NCI-H2227 treated with DMSO at 0.1 percent for 48 hours (cell line): ENCODE data around the gene KLF7.
A peak's percentile ranks its signal among the peaks of the same experiment; 100 is the strongest.

Experiments used
- DNase-seq: peaks from one replicate; lab custom pipeline; 2025; lab: John Stamatoyannopoulos, UW

The KLF7 gene

DNA sequence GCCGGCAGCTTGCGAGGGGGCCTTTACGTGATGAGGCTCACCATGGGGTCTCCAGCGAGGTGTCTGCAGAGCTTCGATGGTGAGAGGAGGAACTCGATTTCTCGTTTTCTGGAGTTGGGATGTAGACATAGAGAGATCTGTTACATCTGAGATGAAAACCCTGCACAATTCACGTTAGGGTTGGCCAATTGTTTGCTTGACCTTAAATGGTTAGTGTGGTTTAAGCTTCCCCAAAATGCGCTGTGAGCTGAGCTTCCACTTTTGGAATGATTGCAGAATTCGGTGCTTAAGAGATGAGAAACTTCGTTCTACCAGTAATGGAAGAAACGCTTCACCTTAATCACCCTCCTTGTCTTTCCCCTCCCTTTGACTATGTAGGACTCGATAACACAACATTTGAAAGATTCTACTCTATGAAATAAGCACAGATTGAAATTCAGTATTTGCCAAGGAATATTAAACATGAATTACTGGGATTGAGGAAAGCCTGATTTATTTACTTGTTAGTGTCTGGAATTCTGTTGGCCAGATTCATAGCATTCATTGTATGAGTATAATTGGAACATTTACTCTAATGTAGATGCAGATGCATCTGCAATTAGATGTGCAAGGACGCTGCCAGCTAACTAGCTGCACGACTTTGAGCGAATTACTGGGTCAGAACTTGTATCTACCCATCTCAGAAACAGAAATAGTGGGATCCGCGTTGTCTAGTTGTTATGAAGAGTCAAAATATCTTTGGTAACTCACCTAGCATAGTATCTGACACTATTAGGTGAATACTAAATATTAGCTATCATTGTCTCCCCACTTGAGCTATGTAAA, 1.6 kb upstream of the KLF7 start:
- peak; percentile 93 for DNase-seq

DNA sequence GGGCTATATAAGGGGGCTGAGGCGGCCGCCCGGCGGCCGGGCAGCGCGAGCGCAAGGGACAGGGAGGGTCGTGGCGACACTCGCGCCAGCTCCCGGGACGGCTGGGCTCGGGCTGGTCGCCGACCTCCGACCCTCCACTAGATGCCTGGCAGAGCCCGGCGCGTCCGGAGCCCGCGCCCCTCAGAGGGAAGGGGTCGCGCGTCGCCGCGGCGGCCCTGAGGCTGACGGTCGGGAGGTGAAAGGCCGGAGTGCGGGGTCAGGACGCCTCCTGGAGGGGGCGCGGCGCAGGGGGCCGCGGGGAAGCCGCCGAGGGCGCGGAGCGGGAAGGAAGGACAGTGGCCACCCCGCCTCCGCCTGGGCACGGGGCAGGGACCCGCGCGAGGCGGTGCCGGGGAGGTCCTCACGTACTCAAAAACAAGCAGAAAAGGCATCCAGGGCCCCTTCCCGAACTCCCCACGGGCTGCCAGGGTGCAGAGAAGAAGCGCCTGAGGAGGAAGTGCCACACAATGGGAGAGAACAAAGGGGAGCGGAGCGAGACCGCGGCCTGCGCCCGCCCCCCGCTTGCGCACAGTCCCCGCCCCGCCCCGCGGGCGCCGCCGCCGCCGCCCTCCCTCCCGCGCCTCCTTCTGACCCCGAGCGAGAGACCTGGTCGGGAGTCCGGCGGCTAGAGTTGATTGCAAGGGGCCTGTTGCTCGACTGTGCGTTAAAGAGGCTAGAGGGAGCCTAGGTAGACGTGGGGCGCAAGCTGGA, 776 bp upstream of the KLF7 start:
- peak; percentile 93 for DNase-seq

DNA sequence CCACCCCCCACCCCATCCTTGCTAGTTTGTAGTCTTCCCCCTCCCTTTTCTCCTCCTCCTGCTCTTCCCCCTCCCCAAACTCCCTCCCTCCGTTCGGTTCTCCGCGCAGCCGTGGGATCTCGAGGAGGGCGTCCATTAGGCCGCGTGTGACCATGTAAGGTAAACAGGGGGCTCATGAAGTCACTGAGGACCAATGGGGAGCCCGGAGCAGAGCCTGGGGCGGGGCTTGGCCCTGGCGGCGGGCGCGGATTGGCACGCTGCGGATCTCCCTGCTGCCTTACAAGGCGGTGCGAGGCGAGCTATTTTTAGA, 246 bp upstream of the KLF7 start:
- peak; percentile 100 for DNase-seq

DNA sequence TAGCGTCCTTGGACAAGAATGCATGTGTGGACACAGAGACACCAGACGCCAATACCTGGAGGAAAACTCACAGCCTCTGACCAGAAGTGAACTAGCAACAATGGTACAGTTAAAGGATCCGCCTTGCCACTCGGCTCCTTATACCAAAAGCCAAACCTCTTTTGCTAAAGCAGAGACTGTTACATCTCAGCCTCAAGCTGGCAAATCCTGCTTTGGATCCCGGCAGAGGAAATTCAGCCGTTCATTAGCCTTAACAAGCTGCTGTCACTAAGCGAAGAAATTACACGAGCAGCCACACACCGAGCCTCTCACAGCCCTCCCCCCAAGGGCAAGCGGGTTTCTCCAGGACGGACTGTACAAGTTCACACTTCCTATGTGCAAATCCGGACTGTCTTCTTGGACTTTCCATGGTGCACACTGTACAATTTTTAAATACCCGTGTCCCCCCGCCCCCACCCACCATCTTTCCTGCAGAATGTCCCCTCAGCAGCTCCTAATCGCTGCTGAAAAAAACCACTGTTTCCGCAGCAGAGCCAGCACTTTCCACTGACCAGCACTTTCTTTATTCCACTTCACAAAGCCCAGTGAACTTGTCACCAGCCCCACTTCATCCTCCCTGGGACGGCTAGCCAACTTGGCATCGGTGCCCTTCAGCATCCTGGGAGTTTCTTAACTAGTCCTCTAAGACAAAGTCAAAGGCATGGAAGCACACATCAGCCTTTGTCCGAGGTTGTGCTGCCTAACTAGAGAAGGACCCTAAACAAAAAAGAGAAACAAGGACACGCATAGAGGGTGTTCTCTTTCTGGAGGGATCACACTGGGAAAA, 1.5 kb downstream of the KLF7 start:
- peak; percentile 37 for DNase-seq

DNA sequence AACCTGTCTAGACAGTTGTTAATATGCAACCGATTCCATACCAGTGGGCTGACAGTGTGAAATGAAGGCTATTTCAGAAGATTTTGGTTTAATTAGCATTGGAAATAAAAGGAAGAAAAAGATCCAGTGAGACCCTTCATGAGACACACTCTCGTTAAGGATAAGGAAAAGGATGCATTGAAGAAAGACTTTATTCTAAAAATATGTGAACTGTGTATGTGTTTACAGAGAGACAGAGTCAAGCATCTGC, 2.1 kb downstream of the KLF7 start:
- no peak for DNase-seq

DNA sequence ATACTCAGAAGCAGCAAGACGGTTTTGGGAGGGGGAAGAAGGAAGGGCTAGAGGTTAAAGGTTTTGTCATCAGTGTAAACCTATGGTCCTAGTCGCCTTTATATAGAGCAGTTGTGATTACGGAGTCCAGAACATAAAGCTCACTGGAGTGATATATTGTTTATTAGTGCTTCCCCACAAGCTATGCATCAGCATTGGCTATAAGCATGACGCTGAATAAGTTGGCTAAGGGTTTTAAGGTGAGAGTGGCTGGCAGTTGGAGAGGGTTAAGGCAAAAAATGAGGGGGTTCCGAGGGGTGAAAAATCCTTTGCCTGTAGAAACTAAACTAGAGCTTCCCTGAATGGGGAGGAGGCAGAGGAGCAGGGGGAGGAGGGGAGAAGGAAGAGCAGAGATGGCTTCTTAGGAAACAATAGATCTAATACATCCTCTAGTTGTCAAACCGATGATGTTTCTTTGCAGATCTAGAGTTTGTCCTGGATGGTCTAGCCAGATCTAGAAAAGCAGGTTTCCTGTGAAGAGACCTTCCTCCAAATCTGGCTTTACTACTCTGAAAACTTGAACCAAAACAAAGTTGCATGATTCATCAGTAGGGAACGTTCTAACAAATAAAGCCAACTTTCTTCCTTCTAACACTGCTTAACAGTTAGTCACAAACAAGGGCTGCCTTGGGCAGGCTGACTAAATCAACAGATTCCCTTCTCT, 2.5 kb downstream of the KLF7 start:
- peak; percentile 56 for DNase-seq

DNA sequence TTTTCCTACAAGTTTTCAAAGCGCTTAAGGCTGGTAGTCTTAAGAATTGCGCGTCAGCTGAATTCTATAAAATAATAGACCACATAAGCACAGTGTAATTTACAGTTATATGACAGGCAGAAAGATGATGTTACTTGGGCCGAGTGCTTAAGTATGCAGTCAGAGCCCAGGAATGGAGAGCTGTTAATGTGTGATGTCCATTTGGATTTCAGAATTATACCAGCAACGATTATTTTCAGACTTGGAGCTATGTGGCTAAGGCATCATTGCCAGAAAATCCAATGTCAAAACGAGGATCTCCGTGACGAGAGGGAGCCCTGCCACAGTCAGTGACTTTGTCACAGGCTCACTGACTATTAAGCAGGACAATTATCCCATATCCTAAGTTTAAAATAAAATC, 3.4 kb downstream of the KLF7 start:
- DNase-seq, result peak; percentile 40

DNA sequence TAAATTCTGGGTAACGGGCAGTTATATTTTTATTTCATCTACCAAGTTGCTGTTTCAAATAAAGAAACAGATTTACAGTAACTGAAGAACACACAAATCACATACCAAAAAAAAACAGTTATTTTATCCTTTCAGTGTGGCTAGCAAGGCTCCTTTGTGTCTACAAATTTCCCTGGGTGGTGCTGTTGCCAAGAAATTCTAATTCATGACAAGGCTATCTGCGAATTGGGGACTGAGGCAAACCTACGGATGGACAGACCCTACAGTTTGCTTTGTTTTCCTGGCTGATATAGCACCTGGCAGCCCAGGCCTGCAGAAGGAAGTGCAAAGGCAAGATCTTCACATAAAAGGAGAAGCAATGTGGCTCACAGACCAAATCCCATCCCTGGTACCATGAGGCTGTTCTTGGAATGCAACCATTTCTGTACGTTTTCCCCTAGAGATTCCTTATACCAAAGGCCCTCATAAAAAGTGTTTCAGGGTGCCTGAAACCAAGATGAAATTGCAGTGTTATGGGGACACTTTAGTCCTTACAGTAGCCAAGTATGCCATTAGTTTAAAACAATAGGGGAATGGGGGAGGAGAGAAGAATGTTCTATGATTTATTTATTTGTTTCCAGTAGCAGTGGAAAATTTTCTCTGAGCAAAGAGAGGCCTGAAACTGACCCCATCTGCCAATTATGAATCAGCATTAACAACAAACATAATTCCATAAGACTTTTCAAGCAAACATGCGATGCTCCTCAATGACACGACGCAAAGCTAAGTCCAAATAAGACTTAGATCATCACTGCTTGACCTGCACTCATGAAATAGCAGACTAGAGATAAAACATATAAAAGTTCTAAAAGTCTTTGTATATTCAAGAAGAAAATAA, 4.3 kb downstream of the KLF7 start:
- DNase-seq, result peak; percentile 88

DNA sequence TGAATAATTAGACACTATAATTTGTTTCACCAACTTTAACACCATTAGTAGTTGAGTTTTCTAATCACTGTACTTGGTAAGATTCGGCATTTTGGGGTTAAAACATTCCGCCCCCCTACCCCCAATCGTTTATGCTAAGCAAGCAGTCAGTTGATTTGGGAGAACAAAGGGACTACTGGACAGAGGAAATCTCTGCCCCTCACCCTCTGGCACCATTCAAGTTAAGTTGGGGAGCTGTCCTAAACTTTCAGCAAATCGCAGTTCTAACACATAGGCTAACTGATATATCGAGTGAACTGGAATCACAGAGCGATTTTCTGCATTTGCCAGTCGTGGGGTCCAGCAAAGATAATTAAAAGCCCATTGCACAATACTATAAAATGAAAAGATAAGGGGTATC, 5.6 kb downstream of the KLF7 start:
- DNase-seq, result no peak

DNA sequence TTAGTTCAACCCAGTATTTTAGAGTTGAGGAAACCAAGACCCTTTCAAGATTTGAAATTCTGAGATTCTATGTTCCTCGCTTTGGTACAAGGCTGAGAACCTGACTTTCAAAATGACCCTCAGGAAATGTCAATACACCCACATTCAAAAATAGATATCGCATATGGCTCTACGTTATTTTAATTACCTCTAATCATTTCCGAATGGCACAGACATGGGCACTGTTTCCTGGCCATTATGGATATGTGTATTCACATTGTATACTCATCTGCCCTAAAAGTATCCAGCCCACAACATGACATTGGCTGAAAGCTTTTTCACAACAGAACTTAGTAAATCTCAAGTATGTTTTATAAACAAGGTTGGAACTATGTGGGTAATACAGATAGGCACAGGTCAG, 6.7 kb downstream of the KLF7 start:
- no peak for DNase-seq

DNA sequence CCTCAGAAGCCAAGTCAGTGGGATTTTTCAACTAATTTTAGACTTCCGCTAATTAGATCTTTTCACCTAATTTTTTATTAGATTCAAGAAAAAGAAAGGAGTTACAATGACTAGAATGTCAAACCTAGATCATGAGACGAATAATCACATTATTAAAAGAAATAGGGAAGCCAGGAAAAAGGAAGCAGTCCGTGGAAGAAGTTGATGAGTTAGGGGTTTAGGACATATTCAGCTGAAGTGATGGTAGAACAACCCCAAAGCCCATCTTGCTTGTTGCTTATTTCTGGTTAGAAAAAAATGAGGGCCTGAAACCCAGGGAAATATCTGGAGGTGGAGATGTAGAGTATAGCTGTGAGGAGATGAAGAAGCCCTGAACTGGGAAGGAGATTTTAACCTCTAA, 8.0 kb downstream of the KLF7 start:
- DNase-seq, result no peak

DNA sequence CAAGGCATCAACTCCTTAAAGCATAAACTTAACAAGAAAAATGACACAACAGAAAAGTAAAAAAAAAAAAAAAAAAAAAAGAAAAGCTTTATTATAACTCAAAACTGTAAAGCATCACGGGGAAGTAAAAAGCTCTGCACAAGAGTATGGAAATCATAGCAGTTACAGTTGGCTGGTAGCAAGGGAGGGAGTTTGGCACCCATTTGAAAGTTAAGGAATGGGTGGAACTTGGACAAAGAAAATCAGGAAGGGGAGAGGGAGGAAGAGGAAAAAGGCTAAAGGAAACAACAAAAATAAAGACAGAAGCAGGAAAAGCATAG, 8.6 kb downstream of the KLF7 start:
- DNase-seq, result no peak

DNA sequence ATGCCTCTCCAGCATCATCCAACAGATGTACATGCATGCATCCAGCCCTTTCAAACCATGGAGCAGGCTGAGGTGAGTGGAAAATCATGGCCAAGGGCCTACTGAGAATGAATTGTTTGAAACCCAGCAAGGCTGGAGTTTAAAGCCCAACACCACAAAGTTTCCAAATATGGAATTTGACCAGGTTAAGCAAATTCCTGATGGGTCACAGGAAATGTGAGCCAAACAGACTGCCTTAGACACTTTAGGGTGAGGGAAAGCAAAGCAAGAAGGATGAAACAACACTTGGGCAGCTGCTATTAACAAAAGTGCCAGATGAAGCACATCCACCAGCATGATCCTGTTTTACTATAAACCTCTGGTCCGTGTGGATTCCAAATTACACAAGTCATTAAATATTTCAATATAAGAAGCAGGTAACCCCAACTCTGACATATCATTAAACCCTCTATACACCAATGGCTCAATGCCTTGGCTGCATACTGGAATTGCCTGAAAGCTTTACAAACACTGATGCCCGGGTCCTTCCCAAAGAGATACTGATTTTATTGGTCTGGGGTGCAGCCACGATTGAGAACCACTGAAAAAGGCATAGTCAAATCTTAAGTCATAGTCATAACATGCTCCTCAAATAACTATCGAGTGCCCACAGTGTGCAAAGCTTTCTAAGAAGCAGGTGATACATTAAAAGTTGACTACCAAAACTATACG, 9.1 kb downstream of the KLF7 start:
- DNase-seq, result no peak

DNA sequence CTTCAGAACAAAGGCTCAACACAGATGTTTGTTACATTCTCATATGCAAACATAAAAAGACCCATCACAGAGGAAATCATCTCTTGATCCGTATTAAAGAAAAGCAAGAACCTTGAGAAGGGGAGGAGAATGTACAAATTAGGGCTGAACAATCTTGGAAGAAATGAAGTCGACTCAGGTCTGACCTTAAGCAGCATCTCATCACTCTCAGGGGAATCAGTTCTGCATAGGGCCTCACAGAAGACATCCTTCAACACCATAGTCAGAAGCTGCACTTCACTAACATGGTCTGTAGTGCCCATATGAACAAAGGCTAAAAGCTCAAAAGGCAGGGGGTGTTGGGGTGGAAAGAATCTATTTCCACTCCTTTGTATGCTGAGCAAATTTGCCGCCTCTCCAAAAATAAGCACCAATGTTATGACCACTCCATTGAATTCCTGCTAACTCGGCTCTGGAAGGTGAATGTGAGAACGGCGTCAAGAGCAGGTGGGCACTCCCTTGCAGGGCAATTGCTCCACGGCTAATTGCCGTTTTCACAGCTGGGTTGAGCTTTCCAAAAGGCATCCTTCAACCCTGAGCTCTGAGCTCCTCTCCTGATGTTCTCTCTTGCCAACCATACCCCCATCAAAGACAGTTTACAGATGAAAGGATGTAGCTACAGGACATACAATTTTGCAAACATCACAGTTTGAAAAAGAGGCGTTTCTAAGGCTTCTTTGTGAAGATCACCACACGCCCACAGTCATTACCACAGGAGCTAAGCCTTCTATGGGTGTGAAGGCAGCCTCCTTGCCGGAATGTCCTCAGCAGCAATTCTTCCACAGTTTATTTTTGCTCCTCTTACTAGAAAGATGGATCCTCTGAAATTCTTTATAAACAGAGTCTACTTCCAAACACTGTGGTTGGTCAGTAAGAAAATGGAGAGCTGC, 10.0 kb downstream of the KLF7 start:
- peak; percentile 82 for DNase-seq

DNA sequence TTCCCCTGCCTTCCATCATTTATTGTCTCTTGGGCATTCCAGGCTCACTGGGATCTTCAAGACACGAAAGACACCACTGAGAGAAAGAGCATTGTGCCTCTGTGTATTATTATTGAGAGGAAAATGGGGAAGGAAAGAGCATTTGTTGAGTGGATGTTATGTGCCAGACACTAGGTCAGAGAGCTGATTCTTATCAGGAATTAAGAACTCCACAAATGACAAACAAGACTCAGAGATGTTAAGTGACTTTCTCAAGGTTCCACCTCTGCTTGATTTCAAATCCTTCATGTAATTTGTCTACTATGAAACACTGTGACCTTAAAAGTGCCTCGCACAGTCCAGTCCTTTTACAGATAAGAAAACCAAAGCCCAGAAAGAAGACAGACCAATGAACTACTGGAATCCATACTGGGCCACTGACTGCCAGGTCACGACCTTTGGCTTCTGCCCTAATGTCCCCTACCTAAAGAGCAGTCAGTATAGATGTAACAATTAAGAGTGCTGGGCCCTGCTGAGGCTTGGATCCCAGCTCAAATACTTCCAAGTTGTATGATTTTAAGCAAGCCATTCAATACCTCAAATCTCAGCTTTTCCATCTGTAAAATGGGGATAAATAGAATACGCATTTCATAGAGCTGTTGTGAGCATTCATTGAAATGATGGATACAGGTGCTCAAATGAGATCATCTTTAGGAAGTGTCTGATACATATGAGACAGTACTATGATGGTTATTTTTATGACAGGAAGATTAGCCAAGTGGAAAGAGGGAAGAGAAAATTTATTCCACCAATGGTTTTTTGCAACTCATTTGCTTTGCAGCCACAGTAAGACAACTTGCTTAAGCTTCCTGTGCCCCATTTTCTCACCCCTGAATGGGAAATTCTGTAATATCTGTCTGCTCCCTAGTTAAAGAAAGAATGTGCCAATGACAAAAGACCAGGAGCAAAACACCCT, 10.9 kb downstream of the KLF7 start:
- no peak for DNase-seq

DNA sequence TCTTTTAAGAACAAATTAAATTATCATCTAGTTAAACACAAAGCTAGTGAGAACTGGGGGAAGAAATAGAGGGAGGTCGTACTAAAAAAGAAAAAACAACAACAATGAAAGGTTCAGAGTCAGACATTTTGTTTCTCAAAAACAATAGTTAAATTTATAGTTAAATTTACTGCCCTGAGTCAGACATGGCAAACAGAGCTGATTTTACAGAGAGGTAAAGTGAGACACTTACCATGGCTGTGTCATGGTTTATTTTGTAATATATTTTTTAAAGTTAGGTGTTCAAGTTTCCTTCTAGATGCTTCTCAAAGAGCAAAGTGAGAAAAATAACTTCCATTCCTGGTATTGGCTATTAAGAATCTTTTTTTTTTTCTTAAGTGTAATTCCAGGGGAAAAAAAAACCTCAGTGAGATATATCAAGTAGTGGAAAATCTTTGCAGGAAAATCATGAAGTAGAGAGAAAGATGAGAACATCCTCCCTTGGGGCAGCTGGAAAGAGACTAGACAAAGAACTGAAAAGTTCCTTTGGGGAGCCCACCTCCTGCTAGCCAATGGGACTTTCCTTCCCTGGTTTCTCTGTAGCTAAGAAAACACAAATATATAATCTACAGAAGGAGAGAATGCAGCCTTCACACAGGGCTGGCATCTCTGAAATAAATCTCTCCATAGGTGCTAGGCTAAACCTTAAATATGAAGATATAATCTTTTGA, 12.3 kb downstream of the KLF7 start:
- DNase-seq, result no peak

DNA sequence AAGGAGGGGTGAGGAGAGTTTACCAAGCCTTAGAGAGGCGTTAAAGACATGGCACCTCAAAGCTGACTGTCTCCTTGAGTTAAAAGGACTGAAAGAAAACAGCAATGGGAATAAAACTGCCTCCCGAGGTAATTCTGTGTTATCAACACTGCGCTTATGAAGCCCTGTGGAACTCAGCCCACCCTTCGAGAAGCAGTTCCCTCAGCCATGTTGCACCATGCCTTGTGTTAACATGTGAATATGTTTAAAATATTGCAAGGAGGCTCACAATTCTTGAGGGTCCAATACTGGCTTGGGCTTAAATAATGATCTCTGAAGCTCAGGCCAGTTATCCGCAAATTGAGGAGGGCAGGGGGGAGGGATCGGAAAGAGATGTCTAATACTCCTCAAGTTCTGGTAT, 14.7 kb downstream of the KLF7 start:
- peak; percentile 44 for DNase-seq

DNA sequence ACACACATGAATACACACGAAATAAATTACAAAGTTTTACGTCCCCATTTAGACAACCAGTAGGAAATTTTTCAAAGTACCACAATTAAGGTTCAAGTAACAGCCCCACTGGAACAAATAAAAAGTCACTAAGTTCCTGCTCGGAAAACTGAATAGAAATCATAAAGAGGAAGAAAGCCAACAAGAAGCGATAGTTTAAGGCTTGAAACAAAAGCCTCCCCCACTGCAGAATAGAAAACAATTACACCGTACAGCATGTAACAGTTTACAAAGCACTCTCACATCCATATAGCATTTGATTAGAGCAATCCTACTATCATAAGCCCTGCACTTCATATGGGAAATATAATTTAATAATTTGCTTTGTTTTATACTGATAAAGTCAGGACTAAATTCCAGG, 15.5 kb downstream of the KLF7 start:
- DNase-seq, result no peak
